ENCODE data around the gene WRAP53.
"Not testable (repeated sequence)": the region's sequence is repeated elsewhere in the genome, so short reads cannot be mapped to it uniquely, and the experiment has no call there.

WRAP53 gene

DNA sequence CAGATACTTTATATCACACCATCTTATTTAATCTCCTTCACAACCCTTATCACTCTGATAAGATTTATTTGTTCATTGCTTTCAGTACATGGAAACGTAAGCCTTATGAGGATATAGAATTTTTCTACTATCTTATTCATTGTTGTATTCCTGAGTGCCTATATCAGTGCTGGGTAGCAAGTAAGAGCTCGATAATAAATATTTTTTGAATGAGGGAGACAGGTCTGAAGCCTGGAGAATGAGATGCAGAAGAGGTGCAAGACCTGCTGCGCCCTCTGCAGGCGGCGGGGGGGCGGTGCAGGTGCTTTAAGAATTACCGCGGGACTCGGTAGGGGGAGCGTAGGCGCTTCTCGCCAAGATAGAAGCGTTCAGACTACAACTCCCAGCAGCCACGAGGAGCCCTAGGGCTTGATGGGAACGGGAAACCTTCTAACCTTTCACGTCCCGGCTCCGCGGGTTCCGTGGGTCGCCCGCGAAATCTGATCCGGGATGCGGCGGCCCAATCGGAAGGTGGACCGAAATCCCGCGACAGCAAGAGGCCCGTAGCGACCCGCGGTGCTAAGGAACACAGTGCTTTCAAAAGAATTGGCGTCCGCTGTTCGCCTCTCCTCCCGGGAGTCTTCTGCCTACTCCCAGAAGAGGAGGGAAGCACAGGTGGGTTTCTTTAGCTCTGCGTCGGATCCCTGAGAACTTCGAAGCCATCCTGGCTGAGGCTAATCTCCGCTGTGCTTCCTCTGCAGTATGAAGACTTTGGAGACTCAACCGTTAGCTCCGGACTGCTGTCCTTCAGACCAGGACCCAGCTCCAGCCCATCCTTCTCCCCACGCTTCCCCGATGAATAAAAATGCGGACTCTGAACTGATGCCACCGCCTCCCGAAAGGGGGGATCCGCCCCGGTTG lies at the start of gene WRAP53:
Gene WRAP53 (plus strand): TSS at position 570 of the 900 bp plus-strand sequence. CDS start 172 bp downstream, at position 742.
- H3K27me3 Mint-ChIP-seq: no peaks in the 10 kb centered on the region
- peak within 1 kb of the TSS; percentile 98 for H3K4me3 Mint-ChIP-seq
- H3K4me1 Mint-ChIP-seq (ENCODE audit: low read depth): peaks cover 36% of the 10 kb centered on the region
- peaks cover 9% of the 10 kb centered on the region for H3K36me3 Mint-ChIP-seq
- H3K9me3 Mint-ChIP-seq (ENCODE audit: low read depth): no peaks in the 10 kb centered on the region
- H3K27ac Mint-ChIP-seq: peak within 1 kb of the TSS; percentile 99

DNA sequence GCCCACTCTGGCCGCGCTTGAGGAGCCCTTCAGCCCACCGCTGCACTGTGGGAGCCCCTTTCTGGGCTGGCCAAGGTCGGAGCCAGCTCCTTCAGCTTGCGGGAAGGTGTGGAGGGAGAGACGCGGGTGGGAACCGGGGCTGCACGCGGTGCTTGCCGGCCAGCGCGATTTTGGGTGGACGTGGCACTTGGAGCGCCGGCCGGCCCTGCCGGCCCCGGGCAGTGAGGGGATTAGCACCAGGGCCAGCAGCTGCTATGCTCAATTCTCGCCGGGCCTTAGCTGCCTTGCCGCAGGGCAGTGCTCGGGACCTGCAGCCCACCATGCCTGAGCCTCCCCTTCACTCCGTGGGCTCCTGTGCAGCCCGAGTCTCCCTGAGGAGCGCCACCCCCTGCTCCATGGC lies 47.5 kb upstream of the WRAP53 start:
- Mint-ChIP-seq H3K27me3 (peaks cover 3% of the 10 kb centered on the region), H3K27ac (no peak overlapping the region), H3K36me3 (no peaks in the 10 kb centered on the region), H3K4me3 (no peak overlapping the region), H3K9me3 (ENCODE audit: low read depth) (no peaks in the 10 kb centered on the region), H3K4me1 (ENCODE audit: low read depth) (peaks cover 4% of the 10 kb centered on the region)

DNA sequence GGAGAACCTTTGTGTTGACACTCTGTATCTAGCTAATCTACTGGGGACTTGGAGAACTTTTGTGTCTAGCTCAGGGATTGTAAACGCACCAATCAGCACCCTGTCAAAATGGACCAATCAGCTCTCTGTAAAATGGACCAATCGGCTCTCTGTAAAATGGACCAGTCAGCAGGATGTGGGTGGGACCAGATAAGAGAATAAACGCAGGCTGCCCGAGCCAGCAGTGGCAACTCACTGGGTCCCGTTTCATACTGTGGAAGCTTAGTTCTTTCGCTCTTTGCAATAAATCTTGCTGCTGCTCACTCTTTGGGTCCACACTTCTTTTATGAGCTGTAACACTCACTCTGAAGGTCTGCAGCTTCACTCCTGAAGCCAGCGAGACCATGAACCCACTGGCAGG lies 46.6 kb upstream of the WRAP53 start:
- H3K4me3 Mint-ChIP-seq: peak overlapping the region; percentile 42
- not testable (repeated sequence) for H3K27ac Mint-ChIP-seq

DNA sequence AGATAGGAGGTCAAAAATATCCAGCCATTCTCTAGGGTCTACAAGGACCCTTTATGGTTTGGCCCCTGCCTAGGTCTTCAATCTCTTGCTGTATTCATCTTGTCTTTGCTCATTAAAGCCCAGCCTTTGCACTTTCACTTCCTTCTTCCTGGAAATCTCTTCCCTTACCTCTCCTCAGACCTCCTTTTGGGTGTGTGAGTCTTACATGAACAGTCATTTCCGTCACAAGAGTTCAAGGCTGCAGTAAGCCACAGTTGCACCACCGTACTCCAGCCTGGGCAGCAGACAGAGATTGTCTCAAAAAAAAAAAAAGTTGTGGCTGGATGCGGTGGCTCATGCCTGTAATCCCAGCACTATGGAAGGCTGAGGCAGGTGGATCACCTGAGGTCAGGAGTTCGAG lies 43.5 kb upstream of the WRAP53 start:
- Mint-ChIP-seq H3K9me3 (ENCODE audit: low read depth) (no peaks in the 10 kb centered on the region), H3K27ac (no peak overlapping the region), H3K27me3 (peaks cover 7% of the 10 kb centered on the region)

More for the DNA sequence above, 46.6 kb upstream of the WRAP53 start:
- not testable (repeated sequence) for H3K9me3 Mint-ChIP-seq (ENCODE audit: low read depth); H3K27me3 Mint-ChIP-seq; H3K4me1 Mint-ChIP-seq (ENCODE audit: low read depth); H3K36me3 Mint-ChIP-seq

DNA sequence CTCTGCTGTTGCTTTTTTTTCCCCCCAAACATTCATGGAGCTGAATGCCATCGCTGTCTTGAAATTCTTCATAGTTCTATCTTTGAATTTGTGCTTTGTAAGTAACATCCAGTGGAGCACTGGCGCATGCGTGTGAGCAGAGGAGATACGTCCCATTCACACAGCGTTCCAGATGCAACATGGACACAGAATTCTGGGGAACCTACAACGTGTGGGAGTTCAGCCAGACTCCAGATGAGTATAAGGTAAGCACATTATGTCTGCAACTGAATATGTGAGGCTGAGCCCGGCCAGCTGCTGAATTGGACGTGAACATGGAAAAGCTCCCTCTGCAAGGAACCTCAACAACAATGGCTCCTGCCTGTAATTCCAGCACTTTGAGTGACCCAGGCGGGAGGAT lies 41.8 kb upstream of the WRAP53 start:
- peaks cover 18% of the 10 kb centered on the region for H3K4me1 Mint-ChIP-seq (ENCODE audit: low read depth)
- H3K9me3 Mint-ChIP-seq (ENCODE audit: low read depth): no peaks in the 10 kb centered on the region
- H3K27me3 Mint-ChIP-seq: peaks cover 7% of the 10 kb centered on the region
- no peak overlapping the region for H3K4me3 Mint-ChIP-seq
- H3K36me3 Mint-ChIP-seq: peaks cover 2% of the 10 kb centered on the region
- no peak overlapping the region for H3K27ac Mint-ChIP-seq

More for the DNA sequence above, 43.5 kb upstream of the WRAP53 start:
- Mint-ChIP-seq H3K36me3 (peaks cover 2% of the 10 kb centered on the region), H3K4me3 (no peak overlapping the region), H3K4me1 (ENCODE audit: low read depth) (peaks cover 4% of the 10 kb centered on the region)

DNA sequence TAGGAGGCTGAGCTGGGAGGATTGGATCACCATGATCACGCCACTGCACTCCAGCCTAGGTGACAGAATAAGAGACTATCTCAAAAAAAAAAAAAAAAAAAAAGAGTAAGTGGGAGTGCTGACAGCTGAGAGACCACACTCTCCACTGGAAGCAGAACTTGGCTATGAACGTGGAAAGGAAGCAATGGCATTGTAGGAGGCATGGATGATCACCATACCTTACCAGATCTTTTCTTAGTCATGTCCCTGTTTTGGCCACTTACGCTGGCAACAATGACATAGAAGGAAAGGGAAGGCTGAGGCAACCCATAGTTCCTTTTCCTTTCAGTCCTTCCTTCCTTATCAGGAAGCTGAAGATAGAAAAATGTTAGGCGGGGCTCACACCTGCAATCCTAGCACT lies 41.3 kb upstream of the WRAP53 start:
- Mint-ChIP-seq H3K27me3 (peaks cover 7% of the 10 kb centered on the region), H3K4me3 (no peak overlapping the region), H3K9me3 (ENCODE audit: low read depth) (no peaks in the 10 kb centered on the region), H3K27ac (no peak overlapping the region), H3K36me3 (peaks cover 2% of the 10 kb centered on the region), H3K4me1 (ENCODE audit: low read depth) (peaks cover 14% of the 10 kb centered on the region)

DNA sequence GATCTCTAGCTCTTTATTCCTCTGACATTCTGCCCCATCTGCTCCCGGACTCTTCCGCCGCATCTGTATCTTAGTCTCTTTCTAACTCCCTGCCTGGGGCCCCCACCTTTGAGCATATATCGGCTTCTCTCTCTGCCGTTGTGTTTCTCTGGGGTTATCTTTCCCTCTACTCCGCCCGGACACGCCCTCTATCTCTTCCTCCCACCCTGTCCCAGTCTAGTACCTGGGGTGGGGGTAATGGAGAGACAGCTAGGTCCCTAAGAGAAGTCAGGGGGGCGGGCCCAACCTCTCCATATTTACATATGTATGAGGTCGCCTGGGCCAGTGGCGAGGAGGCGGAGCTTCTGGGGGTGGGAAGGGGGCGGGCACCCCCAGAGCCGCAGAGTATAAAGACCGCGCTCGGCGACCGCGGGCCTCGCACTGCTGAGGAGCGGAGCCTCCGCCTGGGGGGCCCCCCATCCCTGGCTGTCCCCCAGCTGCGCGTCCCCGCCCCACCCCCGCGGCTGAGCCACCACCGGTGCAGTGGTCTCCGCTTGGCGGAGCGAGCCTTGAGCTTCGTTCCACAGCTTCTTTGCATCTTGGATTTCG lies 37.7 kb upstream of the WRAP53 start, which contains the start of gene ATP1B2:
Gene ATP1B2 (plus strand): TSS at position 418 of the 588 bp plus-strand sequence. CDS start 593 bp downstream, outside the sequence.
- Mint-ChIP-seq H3K9me3 (ENCODE audit: low read depth) (no peaks in the 10 kb centered on the region), H3K36me3 (peaks cover 2% of the 10 kb centered on the region), H3K4me1 (ENCODE audit: low read depth) (peaks cover 14% of the 10 kb centered on the region), H3K27ac (no peak within 1 kb of the TSS), H3K27me3 (peaks cover 4% of the 10 kb centered on the region), H3K4me3 (peak within 1 kb of the TSS; percentile 92)

DNA sequence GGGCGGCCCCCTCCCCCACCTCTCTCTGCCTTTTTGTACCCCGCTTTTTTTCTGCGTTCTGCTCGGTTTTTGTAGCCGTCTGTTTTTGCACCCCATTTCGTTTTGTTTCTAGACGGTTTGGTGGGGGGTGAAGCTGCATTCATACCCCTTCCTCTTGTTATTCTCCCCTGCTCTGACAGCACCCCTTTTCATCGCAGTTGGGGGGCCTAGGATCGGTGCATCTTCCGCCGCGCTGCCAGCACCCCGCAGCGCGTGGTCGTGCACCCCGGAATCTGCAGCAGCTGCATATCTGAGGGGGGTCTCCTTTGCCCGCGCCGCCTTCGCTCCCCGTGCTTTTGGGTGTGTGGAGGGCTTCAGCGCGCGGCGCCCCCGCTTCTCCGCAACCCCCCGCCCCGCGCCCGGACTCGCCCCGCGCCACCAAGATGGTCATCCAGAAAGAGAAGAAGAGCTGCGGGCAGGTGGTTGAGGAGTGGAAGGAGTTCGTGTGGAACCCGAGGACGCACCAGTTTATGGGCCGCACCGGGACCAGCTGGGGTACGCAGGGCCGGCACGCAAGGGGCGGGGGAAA lies 37.1 kb upstream of the WRAP53 start:
- H3K4me1 Mint-ChIP-seq (ENCODE audit: low read depth): peaks cover 14% of the 10 kb centered on the region
- H3K27me3 Mint-ChIP-seq: peaks cover 2% of the 10 kb centered on the region
- H3K4me3 Mint-ChIP-seq: peak overlapping the region; percentile 85
- H3K36me3 Mint-ChIP-seq: peaks cover under 1% of the 10 kb centered on the region
- H3K27ac Mint-ChIP-seq: no peak overlapping the region
- H3K9me3 Mint-ChIP-seq (ENCODE audit: low read depth): no peaks in the 10 kb centered on the region

DNA sequence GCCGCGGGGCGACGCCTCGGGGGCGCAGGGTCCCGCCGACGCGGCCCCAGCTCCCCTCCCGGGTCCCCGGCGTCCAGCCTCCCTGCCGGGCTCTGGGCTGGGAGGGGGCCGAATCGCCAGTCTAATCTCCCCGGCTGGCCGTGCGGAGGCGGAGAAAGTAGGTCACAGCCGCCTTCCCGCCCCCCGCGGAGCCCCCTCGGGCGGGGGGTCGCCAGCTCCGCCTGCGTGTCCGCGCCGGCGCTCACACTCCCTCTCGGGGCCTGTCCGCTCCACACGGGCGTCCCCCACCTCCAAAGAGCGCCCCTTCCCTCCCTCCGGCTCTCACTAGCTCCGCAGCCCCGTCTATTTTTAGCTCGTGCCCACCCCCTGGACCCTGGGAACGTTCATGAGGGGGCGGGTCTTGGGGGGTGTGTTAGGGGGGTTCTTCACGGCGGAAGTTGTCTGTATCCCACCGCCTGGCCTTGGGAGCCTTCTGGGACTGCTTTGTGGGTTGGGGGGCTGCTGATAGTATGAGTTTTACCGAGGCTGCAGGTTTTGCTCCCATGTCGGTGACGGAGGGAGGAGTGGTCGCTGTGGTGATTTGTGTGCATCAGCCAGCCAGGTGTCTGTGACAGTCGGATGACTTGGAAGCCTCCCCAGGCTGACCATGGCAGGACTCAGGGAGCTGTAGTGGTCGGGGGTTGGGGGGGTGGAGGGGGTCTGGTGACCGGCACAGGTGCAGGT lies 36.5 kb upstream of the WRAP53 start:
- Mint-ChIP-seq H3K27me3 (no peaks in the 10 kb centered on the region), H3K4me3 (peak overlapping the region; percentile 85), H3K9me3 (ENCODE audit: low read depth) (no peaks in the 10 kb centered on the region), H3K27ac (no peak overlapping the region), H3K4me1 (ENCODE audit: low read depth) (peaks cover 14% of the 10 kb centered on the region), H3K36me3 (no peaks in the 10 kb centered on the region)

DNA sequence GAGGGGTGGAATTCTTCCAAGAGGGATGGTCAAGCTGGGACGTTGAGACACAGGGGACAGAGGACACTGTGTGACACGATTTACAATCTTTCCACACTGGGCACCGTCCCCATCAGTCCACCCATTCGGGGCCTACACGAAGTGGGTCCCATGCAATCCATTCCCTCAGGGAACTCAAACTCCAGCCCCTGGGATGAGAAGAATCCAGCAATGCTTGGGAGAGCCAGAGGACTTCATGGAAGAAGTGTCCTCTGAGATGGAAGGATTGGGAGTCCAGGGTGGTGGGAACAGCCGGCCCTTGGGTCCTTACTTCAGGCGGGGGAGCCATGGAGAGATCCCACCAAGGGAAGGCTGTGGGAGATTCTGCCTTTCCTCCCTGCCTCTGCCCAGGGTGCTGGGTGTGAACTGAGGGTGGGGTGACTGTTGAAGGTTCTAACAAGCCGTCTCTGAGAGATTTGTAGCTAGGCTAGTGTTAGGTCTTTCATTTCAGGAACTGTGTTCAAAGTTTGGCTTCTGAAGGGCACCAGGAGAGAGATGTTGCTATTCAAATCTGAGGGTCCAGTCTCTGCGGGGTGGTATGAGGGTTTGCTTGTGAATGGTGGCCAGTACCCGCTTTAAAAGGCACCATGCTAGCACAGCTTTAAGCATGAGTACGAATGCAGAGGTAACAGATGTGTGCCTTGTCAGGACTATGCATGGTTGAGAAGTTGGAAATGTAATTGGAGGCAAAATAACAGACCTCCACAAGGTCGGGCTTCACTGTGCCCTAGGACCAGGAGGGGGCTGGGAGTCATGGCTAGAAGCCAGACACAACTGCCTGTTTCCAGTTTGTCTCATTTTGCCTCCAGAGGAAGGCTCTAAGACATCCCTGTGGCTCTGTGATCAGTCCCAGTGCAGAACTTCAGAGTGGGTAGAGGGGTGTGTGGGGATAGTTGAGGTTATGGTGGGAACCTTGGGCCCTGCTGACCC lies 35.6 kb upstream of the WRAP53 start:
- Mint-ChIP-seq H3K9me3 (ENCODE audit: low read depth) (no peaks in the 10 kb centered on the region), H3K27ac (no peak overlapping the region), H3K4me3 (peak overlapping the region; percentile 59), H3K36me3 (no peaks in the 10 kb centered on the region), H3K27me3 (no peaks in the 10 kb centered on the region), H3K4me1 (ENCODE audit: low read depth) (peaks cover 14% of the 10 kb centered on the region)

DNA sequence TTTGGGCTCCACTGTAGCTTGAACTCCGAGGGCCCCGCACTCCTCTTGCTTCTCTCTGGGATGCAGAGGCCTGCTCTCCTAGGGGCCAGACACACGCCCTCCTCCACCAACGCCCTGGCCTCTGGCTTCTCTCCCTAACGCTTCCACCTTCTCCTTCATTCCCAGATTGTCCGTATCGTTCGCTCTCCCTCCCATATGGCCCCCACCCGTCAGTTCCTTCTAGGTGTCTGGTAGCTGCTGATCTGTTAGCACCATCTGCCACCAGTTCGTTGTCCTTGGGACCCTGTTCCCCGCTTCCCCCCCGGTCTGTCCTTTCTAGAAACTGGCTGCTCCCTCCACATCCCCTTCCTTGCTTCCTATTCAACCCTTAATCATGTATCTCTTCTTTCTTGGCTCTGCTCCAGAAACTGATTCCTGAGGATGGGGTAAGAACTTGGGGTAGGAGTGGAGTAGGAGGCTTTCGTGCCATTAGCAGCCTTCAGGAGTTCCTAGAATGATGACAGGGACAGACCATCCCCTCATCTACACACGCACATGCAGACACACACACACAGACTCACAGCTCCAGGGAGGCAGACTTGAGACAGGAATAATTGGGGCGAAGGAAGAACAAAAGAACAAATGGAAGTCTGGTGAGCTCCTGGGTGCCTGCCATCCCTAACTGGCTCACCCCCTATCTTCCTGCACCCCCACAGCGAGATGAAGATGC lies 33.3 kb upstream of the WRAP53 start:
- Mint-ChIP-seq H3K27ac (no peak overlapping the region), H3K36me3 (no peaks in the 10 kb centered on the region), H3K4me1 (ENCODE audit: low read depth) (peaks cover 11% of the 10 kb centered on the region), H3K4me3 (no peak overlapping the region), H3K9me3 (ENCODE audit: low read depth) (no peaks in the 10 kb centered on the region), H3K27me3 (no peaks in the 10 kb centered on the region)

DNA sequence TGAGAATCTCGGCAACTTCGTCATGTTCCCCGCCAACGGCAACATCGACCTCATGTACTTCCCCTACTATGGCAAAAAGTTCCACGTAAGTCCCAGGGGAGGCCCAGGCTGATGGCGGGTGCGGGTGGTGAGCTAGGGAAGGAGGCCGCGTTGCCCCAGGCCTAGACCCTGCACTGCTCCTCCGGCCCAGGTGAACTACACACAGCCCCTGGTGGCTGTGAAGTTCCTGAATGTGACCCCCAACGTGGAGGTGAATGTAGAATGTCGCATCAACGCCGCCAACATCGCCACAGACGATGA lies 32.8 kb upstream of the WRAP53 start:
- no peaks in the 10 kb centered on the region for H3K36me3 Mint-ChIP-seq
- peaks cover 6% of the 10 kb centered on the region for H3K4me1 Mint-ChIP-seq (ENCODE audit: low read depth)
- H3K27ac Mint-ChIP-seq: no peak overlapping the region
- no peak overlapping the region for H3K4me3 Mint-ChIP-seq
- H3K27me3 Mint-ChIP-seq: no peaks in the 10 kb centered on the region
- no peaks in the 10 kb centered on the region for H3K9me3 Mint-ChIP-seq (ENCODE audit: low read depth)

DNA sequence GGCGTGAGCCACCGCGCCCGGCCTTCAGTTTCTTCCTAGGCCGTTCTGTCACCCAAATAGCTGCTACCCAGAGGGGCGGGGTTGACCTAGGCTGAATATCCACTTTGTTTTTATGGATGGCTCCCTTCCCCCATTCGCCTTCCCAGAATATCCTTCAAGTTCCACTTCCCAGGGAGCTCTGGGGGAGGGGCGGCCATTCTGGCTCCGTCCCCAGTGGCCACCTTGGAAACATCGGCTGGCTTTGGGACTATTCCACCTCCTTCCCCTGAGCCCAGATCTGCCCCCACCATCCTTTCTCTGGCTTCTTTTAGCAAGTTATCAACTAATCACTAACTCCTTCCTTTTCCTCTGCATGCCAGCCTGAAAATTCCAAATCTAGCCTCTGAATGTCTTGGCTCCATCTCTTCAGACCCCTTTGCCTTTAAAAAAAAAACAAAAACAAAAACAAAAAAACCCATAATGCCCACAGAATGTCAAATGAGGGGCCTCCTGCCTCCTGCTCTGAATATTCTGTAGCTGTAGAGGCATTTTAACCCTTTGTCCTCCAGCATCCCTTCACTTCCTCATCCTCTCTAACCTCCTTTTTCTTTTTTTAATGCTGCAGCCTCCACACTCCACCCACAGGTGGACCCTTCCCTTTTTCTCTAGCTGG lies 31.2 kb upstream of the WRAP53 start:
- Mint-ChIP-seq H3K27ac (no peak overlapping the region), H3K9me3 (ENCODE audit: low read depth) (no peaks in the 10 kb centered on the region), H3K27me3 (no peaks in the 10 kb centered on the region), H3K4me1 (ENCODE audit: low read depth) (no peaks in the 10 kb centered on the region), H3K4me3 (no peak overlapping the region), H3K36me3 (no peaks in the 10 kb centered on the region)
